PFSK-1 (cell line): ENCODE results near the gene CLASP1.

Source experiments
- POLR2AphosphoS5 ChIP-seq: IDR thresholded peaks from 2 replicates; pipeline ENCODE4 v1.6.1; 2012; ENCODE audit warnings: low read depth, mild to moderate bottlenecking, control low read depth, low read length, moderate library complexity
- REST ChIP-seq, 2 experiments: IDR thresholded peaks; 2 replicates each; pipeline versions ENCODE4 v1.6.1 to v1.8.0; 2011 to 2012; ENCODE audit warnings: low read depth in 2 of 2, low read length in 2 of 2, control low read depth in 1 of 2, inconsistent platforms in 1 of 2, mild to moderate bottlenecking in 1 of 2, moderate library complexity in 1 of 2; ENCODE audit not compliant: insufficient read depth in 1 of 2
- SIN3A ChIP-seq: IDR thresholded peaks from 2 replicates; pipeline ENCODE4 v1.6.1; 2012; ENCODE audit warnings: mild to moderate bottlenecking, low read length, moderate library complexity, borderline replicate concordance; ENCODE audit not compliant: insufficient read depth
- TAF1 ChIP-seq: IDR thresholded peaks from 2 replicates; pipeline ENCODE4 v1.6.1; 2012; ENCODE audit warnings: low read length, control low read depth, borderline replicate concordance; ENCODE audit not compliant: insufficient read depth

GRCh38 chr2:121376535-121377250 lies 272.6 kb downstream of the CLASP1 start:
- TF ChIP-seq POLR2AphosphoS5 (no peak), REST (IDR thresholded peaks at IDR 0.05; ENCODE audit: insufficient read depth in 1 of 2, low read depth in 2 of 2, low read length in 2 of 2) (no peak), SIN3A (no peak), TAF1 (no peak)
